ENCODE measurements around the gene HTRA1. TPM values are rescaled to one million over a fixed set of nuclear protein-coding genes. Genes with fewer than 3 reads are reported as not detected.

Gene HTRA1
- total and polyA plus RNA-seq, 10 donors: 18.3 to 63.7 (median 35.3) TPM

DNA sequence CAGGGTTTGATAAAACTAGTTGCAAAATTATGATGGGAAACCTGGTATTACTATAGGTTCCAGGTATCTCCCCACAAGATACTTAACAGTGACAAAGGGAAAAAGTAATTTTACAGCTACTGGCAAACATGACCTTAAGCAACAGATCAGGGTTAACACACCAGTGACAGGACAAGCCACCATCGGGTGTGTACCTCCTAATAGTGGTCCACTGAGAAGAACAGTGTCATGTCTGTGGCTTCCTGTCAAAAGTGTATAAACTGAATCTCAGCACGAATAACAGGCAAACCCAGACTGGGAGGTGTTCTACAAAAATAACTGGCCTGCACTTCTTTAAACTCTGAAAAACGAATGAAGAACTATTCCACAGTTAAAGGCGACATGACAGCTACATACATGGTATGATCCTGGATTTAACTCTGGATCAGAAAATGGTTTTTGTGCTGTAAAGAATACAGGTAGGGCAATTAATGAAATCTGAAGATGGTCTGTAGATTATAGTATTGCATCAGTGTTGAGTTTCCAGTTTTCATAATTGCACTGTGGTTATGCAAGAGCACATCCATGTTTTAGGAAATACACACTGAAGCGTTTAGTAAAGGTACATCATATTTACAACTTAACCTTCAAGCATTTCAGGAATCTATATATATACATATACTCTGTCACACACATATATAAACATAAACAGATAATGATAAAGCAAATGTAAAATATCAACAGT lies 38.9 kb upstream of the HTRA1 start:
- no peak for DNase-seq
- intact Hi-C loops (cut with DNase I; ENCODE audit: low total_unique reads): no loop called here
- no peaks in the 10 kb centered on the region for H3K27me3 ChIP-seq (replicated peaks in 1 of 7)
- H3K36me3 ChIP-seq: peaks cover 0 to 52% (median 2%) of the 10 kb centered on the region in 6 donors
- H3K4me1 ChIP-seq: peaks cover 5 to 99% (median 17%) of the 10 kb centered on the region in 6 donors
- no peaks in the 10 kb centered on the region for H3K9me3 ChIP-seq
- TF ChIP-seq, protein P1, sequence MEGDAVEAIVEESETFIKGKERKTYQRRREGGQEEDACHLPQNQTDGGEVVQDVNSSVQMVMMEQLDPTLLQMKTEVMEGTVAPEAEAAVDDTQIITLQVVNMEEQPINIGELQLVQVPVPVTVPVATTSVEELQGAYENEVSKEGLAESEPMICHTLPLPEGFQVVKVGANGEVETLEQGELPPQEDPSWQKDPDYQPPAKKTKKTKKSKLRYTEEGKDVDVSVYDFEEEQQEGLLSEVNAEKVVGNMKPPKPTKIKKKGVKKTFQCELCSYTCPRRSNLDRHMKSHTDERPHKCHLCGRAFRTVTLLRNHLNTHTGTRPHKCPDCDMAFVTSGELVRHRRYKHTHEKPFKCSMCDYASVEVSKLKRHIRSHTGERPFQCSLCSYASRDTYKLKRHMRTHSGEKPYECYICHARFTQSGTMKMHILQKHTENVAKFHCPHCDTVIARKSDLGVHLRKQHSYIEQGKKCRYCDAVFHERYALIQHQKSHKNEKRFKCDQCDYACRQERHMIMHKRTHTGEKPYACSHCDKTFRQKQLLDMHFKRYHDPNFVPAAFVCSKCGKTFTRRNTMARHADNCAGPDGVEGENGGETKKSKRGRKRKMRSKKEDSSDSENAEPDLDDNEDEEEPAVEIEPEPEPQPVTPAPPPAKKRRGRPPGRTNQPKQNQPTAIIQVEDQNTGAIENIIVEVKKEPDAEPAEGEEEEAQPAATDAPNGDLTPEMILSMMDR (IDR thresholded peaks at IDR 0.05 in 8 of 11, conservative IDR thresholded peaks at IDR 0.05 in 3 of 11): no peak
- TF ChIP-seq POLR2AphosphoS5 (IDR thresholded peaks at IDR 0.05): peak in 1 of 3 donors; percentile 28
- peak overlapping the region in 4 of 8 donors; percentile 2 to 56 (median 22) for H3K27ac ChIP-seq
- no peak overlapping the region for H3K4me3 ChIP-seq
- 48 to 64% (median 57%) methylated on average over 5 of the region's 5 CpGs for WGBS, 5 donors

- Histone ChIP-seq H3K4me1 (peaks cover 5 to 90% (median 9%) of the 10 kb centered on the region in 6 donors), H3K27ac (peak overlapping the region in 1 of 8 donors; percentile 0), H3K27me3 (replicated peaks in 1 of 7) (no peaks in the 10 kb centered on the region), H3K9me3 (no peaks in the 10 kb centered on the region), H3K36me3 (peaks cover 0 to 56% (median 3%) of the 10 kb centered on the region in 6 donors), H3K4me3 (no peak overlapping the region)
- intact Hi-C loops (cut with DNase I; ENCODE audit: low total_unique reads): no loop called here
- WGBS, 5 donors: 91 to 95% (median 95%) methylated on average over 2 of the region's 2 CpGs
- no peak for DNase-seq
- TF ChIP-seq, protein P1 (IDR thresholded peaks at IDR 0.05 in 8 of 11, conservative IDR thresholded peaks at IDR 0.05 in 3 of 11): no peak
- no peak for TF ChIP-seq POLR2AphosphoS5 (IDR thresholded peaks at IDR 0.05)
- no peak for TF ChIP-seq POLR2A (IDR thresholded peaks at IDR 0.05)
Observed at GRCh38 chr10:122424059-122424458, 37.3 kb upstream of the HTRA1 start.

DNA sequence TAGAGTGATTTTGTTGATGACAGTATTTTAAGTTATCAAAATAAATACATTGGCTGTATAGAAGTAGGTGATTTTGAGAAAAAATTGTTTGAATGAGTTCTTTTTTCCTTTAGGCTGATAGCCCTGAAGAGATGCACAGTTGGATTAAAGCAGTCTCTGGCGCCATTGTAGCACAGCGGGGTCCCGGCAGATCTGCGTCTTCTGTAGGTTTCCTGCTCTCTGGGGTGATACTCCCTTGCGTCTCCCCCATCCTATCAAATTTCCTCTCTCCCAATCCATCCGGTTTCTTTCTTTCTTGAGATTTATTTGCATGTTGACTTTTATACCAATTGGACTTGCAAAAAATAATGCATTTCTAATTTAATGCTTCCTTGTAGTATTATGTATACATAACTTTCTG lies 34.5 kb upstream of the HTRA1 start:
- intact Hi-C loops (cut with DNase I; ENCODE audit: low total_unique reads): no loop called here
- TF ChIP-seq POLR2AphosphoS5 (IDR thresholded peaks at IDR 0.05) (no peak), POLR2A (IDR thresholded peaks at IDR 0.05) (no peak)
- TF ChIP-seq, protein P1 (IDR thresholded peaks at IDR 0.05 in 8 of 11, conservative IDR thresholded peaks at IDR 0.05 in 3 of 11): no peak
- Histone ChIP-seq H3K4me3 (no peak overlapping the region), H3K27ac (peak overlapping the region in 2 of 8 donors; percentile 2 to 25), H3K4me1 (peaks cover 0 to 62% (median 6%) of the 10 kb centered on the region in 6 donors), H3K9me3 (no peaks in the 10 kb centered on the region), H3K36me3 (peaks cover 0 to 62% (median 7%) of the 10 kb centered on the region in 6 donors), H3K27me3 (replicated peaks in 1 of 7) (no peaks in the 10 kb centered on the region)
- DNase-seq: no peak
- 93 to 99% (median 94%) methylated on average over 6 of the region's 6 CpGs for WGBS, 5 donors

DNA sequence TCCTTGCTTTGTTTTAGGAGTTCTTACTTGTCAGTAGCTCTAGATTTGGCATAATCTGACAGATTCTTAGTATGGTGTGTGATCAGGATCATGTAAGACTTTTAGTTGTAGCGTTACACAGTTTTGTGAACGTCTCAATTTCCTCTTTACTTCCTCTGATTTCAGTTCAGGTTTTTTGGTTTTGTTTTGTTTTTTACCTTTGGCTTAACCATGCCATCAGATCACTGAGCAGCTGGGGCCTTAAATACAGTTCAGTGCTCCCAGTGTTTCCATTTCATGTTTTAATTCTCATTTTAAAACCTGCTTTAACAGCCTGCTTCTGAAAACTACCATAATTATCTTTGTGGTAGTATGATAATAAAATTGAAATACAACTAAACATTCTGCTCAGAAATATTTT lies 34.1 kb upstream of the HTRA1 start:
- 37 to 51% (median 40%) methylated on average over 2 of the region's 2 CpGs for WGBS, 5 donors
- H3K27me3 ChIP-seq (replicated peaks in 1 of 7): no peaks in the 10 kb centered on the region
- peaks cover 0 to 58% (median 3%) of the 10 kb centered on the region in 6 donors for H3K4me1 ChIP-seq
- no peak for TF ChIP-seq POLR2A (IDR thresholded peaks at IDR 0.05)
- TF ChIP-seq POLR2AphosphoS5 (IDR thresholded peaks at IDR 0.05): no peak
- TF ChIP-seq, protein P1 (IDR thresholded peaks at IDR 0.05 in 8 of 11, conservative IDR thresholded peaks at IDR 0.05 in 3 of 11): no peak
- peak overlapping the region in 2 of 8 donors; percentile 25 to 45 for H3K27ac ChIP-seq
- H3K36me3 ChIP-seq: peaks cover 0 to 67% (median 7%) of the 10 kb centered on the region in 6 donors
- no peak for DNase-seq
- no peaks in the 10 kb centered on the region for H3K9me3 ChIP-seq
- intact Hi-C loops (cut with DNase I; ENCODE audit: low total_unique reads): no loop called here
- no peak overlapping the region for H3K4me3 ChIP-seq
